A549 treated with Hydrocortisone at 1 μM for 4 hours (cell line): ENCODE results near the gene TTC31. TPM values are rescaled to one million over a fixed set of nuclear protein-coding genes. Genes with fewer than 3 reads are reported as not detected.

Source experiments
- total RNA-seq: library from RNA; stranded (reverse); fragments of 200-300 nt; extraction: Qiagen RNA extraction; gene quantifications from 5 replicates; pipeline ENCODE4 v1.2.3, GENCODE V29; 2022

Gene TTC31
- total RNA-seq, 1 experiment from 2014 or later, result 17.4 TPM

Other genes with a start within 250 kb of the TTC31 start
- 0.31 to 0.47 TPM (median 0.42 TPM) in 5 replicates for gene SLC4A5, start 139.7 kb upstream of the TTC31 start, total RNA-seq
- 120 to 153 TPM (median 146 TPM) in 5 replicates for gene DCTN1, start 102.8 kb upstream of the TTC31 start, total RNA-seq
- 3.0 to 3.5 TPM (median 3.1 TPM) in 5 replicates for gene C2orf81, start 61.5 kb upstream of the TTC31 start, total RNA-seq
- gene WDR54, start 61.4 kb upstream of the TTC31 start, total RNA-seq, result 78.4 to 89.5 TPM (median 88.9 TPM) in 5 replicates
- gene RTKN, start 41.1 kb upstream of the TTC31 start, total RNA-seq, result 20.2 to 26.0 TPM (median 21.9 TPM) in 5 replicates
- gene INO80B, start 28.0 kb upstream of the TTC31 start, total RNA-seq, result 44.8 to 56.4 TPM (median 51.5 TPM) in 5 replicates
- gene WBP1, start 24.6 kb upstream of the TTC31 start, total RNA-seq, result 55.6 to 85.5 TPM (median 80.0 TPM) in 5 replicates
- gene MOGS, start 17.7 kb upstream of the TTC31 start, total RNA-seq, result 47.8 to 53.0 TPM (median 51.0 TPM) in 5 replicates
- 84.4 to 153 TPM (median 139 TPM) in 5 replicates for gene MRPL53, start 10.4 kb upstream of the TTC31 start, total RNA-seq
- 10.5 to 14.8 TPM (median 13.4 TPM) in 5 replicates for gene CCDC142, start 83 bp upstream of the TTC31 start, total RNA-seq
- 2.4 to 4.3 TPM (median 3.6 TPM) in 5 replicates for gene LBX2, start 16.5 kb downstream of the TTC31 start, total RNA-seq
- gene PCGF1, start 24.6 kb downstream of the TTC31 start, total RNA-seq, result 30.9 to 37.4 TPM (median 34.0 TPM) in 5 replicates
- 0.08 to 0.35 TPM (median 0.27 TPM) in 5 replicates for gene TLX2, start 31.4 kb downstream of the TTC31 start, total RNA-seq
- 0.03 to 0.10 TPM (median 0.07 TPM) in 4 of 5 replicates, not detected in the other for gene DQX1, start 43.1 kb downstream of the TTC31 start, total RNA-seq
- gene AUP1, start 46.6 kb downstream of the TTC31 start, total RNA-seq, result 199 to 248 TPM (median 238 TPM) in 5 replicates
- gene HTRA2, start 46.9 kb downstream of the TTC31 start, total RNA-seq, result 37.9 to 42.6 TPM (median 40.5 TPM) in 5 replicates
- 0.28 to 0.57 TPM (median 0.40 TPM) in 5 replicates for gene LOXL3, start 70.9 kb downstream of the TTC31 start, total RNA-seq
- 4.1 to 5.3 TPM (median 4.2 TPM) in 5 replicates for gene DOK1, start 71.6 kb downstream of the TTC31 start, total RNA-seq
- 0.03 TPM in 1 of 5 replicates, not detected in the others for gene M1AP, start 165.2 kb downstream of the TTC31 start, total RNA-seq
- 9.2 to 12.6 TPM (median 11.9 TPM) in 5 replicates for gene SEMA4F, start 171.2 kb downstream of the TTC31 start, total RNA-seq